ENCODE results near the gene FAM131A. TPM values are rescaled to one million over a fixed set of nuclear protein-coding genes. Genes with fewer than 3 reads are reported as not detected.

Gene FAM131A
- total and polyA plus RNA-seq, 12 donors = 21.6 to 36.5 (median 26.7) TPM

DNA sequence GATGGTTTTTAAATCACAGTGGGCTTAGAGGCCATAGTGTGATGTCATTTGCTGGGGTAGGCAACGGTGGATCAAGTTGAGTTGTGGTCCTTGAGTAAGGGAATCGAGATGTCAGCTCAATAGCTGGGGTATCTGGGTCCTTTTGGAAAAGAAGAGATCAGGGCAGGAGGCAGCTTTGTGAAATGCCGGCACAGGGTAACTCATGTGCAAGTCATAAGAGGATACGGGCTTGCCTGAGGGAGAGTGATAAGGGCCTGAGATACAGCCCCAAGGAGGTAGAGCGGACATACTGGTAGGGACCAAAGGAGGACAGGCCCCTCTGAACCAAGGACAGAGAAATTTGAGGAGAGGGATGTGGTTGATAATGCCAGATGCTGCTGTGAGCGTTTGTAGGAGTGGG, 4.2 kb upstream of the FAM131A start:
- no peak overlapping the region for H3K4me3 ChIP-seq
- peaks cover 0 to 73% (median 61%) of the 10 kb centered on the region in 9 donors for H3K36me3 ChIP-seq
- 81% methylated on average over 6 of the region's 6 CpGs for WGBS, 2 donors
- intact Hi-C loops (cut with DNase I) = loop anchor here in 1 of 10 donors (10.0 kb wide), 1 partner anchor 148 kb away; the partner anchor contains the start of gene ABCF3
- H3K9me3 ChIP-seq = no peaks in the 10 kb centered on the region
- peaks cover 10 to 47% (median 32%) of the 10 kb centered on the region in 9 donors for H3K4me1 ChIP-seq
- DNase-seq (no peak), ATAC-seq (no peak)
- peak overlapping the region in 5 of 10 donors; percentile 11 to 51 (median 38) for H3K27ac ChIP-seq
- no peaks in the 10 kb centered on the region for H3K27me3 ChIP-seq
- TF ChIP-seq CTCF (IDR thresholded peaks at IDR 0.05) = no peak

DNA sequence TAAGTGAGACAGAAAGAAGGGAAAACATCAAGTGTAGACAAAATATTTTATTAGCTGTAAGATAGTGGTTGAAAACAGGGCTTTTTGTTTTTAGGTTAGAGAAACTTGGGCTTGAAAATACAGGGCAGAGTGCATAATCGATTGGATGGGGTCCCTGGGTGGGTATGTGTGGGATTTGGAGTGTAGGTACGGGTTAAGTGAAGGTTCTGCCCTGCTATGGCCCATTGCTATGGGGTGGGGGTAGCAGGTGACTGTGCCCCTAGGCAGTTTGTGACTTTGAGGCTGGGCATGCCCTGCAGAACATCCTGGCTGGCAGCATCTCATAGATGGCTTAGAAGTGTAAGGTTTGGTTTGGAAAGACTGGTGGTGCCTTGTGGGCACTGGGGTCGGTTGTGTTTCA, 3.7 kb upstream of the FAM131A start:
- ATAC-seq = no peak
- WGBS, 2 donors = 84 to 85% methylated on average over 3 of the region's 3 CpGs
- Histone ChIP-seq H3K27me3 (no peaks in the 10 kb centered on the region), H3K4me3 (no peak overlapping the region), H3K4me1 (peaks cover 12 to 52% (median 37%) of the 10 kb centered on the region in 9 donors), H3K36me3 (peaks cover 0 to 68% (median 56%) of the 10 kb centered on the region in 9 donors), H3K9me3 (no peaks in the 10 kb centered on the region), H3K27ac (peak overlapping the region in 2 of 10 donors; percentile 34 to 47)
- intact Hi-C loops (cut with DNase I) = loop anchor here in 2 of 10 donors (2.0 to 10.0 kb wide), 2 partner anchors 19 to 149 kb away; partner anchors contain the start of genes ABCF3 (in 1 of the 2) and EIF4G1 (in 1 of the 2)
- no peak for TF ChIP-seq CTCF (IDR thresholded peaks at IDR 0.05)
- DNase-seq = no peak

DNA sequence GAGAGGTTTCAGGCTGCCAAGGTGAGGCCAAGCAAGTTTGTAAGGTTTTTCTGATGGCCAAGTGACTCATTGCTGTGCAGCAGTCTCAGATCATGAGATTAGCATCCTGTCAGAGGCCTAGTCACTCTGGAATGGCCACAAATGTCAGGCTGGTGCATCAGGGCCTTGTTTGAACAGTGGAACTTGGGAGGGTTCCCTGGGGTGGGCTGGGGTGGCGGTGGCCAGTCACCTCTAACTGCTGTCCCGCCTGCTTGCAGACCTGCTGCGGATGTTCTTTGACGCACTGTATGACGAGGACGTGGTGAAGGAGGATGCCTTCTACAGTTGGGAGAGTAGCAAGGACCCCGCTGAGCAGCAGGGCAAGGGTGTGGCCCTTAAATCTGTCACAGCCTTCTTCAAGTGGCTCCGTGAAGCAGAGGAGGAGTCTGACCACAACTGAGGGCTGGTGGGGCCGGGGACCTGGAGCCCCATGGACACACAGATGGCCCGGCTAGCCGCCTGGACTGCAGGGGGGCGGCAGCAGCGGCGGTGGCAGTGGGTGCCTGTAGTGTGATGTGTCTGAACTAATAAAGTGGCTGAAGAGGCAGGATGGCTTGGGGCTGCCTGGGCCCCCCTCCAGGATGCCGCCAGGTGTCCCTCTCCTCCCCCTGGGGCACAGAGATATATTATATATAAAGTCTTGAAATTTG, 2.8 kb upstream of the FAM131A start:
- no peak for DNase-seq
- no peak for TF ChIP-seq CTCF (IDR thresholded peaks at IDR 0.05)
- no peak for ATAC-seq
- H3K27me3 ChIP-seq = no peaks in the 10 kb centered on the region
- intact Hi-C loops (cut with DNase I) = loop anchor here in 2 of 10 donors (2.0 to 10.0 kb wide), 2 partner anchors 20 to 150 kb away; partner anchors contain the start of genes ABCF3 (in 1 of the 2) and EIF4G1 (in 1 of the 2)
- peaks cover 18 to 61% (median 45%) of the 10 kb centered on the region in 9 donors for H3K4me1 ChIP-seq
- H3K9me3 ChIP-seq = no peaks in the 10 kb centered on the region
- H3K36me3 ChIP-seq = peaks cover 0 to 59% (median 47%) of the 10 kb centered on the region in 9 donors
- no peak overlapping the region for H3K4me3 ChIP-seq
- H3K27ac ChIP-seq = peak overlapping the region in 8 of 10 donors; percentile 94 to 99 (median 96)
- 84 to 87% methylated on average over 15 of the region's 15 CpGs for WGBS, 2 donors

- peaks cover 18 to 63% (median 45%) of the 10 kb centered on the region in 9 donors for H3K4me1 ChIP-seq
- H3K27me3 ChIP-seq = no peaks in the 10 kb centered on the region
- TF ChIP-seq CTCF (IDR thresholded peaks at IDR 0.05) = no peak
- no peak for DNase-seq
- no peak for ATAC-seq
- peak overlapping the region; percentile 81 to 99 (median 96) for H3K27ac ChIP-seq
- 55 to 60% methylated on average over 4 of the region's 4 CpGs for WGBS, 2 donors
- H3K4me3 ChIP-seq = peak overlapping the region in 8 of 10 donors; percentile 58 to 96 (median 82)
- no peaks in the 10 kb centered on the region for H3K9me3 ChIP-seq
- intact Hi-C loops (cut with DNase I) = loop anchor here in 2 of 10 donors (2.0 to 10.0 kb wide), 2 partner anchors 20 to 150 kb away; partner anchors contain the start of genes ABCF3 (in 1 of the 2) and EIF4G1 (in 1 of the 2)
- H3K36me3 ChIP-seq = peaks cover 0 to 53% (median 40%) of the 10 kb centered on the region in 9 donors
These were observed 2.1 kb upstream of the FAM131A start for GRCh38 chr3:184335291-184335660.
